PFSK-1 (cell line): Measurements from ENCODE around the gene CNTN5.

Experiments
- FOXP2 ChIP-seq: optimal IDR thresholded peaks from 2 replicates; pipeline ENCODE3; 2011; ENCODE audit warnings: borderline replicate concordance, control low read depth, inconsistent platforms; ENCODE audit not compliant: insufficient read depth; ENCODE audit errors: extremely low read length, extremely low read depth
- POLR2AphosphoS5 ChIP-seq: IDR thresholded peaks from 2 replicates; pipeline ENCODE4 v1.6.1; 2012; ENCODE audit warnings: low read depth, mild to moderate bottlenecking, control low read depth, low read length, moderate library complexity
- SIN3A ChIP-seq: IDR thresholded peaks from 2 replicates; pipeline ENCODE4 v1.6.1; 2012; ENCODE audit warnings: mild to moderate bottlenecking, low read length, moderate library complexity, borderline replicate concordance; ENCODE audit not compliant: insufficient read depth
- TAF1 ChIP-seq: IDR thresholded peaks from 2 replicates; pipeline ENCODE4 v1.6.1; 2012; ENCODE audit warnings: low read length, control low read depth, borderline replicate concordance; ENCODE audit not compliant: insufficient read depth
- TF ChIP-seq, protein P1 (sequence below), 2 experiments: IDR thresholded peaks; 2 replicates each; pipeline versions ENCODE4 v1.6.1 to v1.8.0; 2011 to 2012; ENCODE audit warnings: low read depth in 2 of 2, low read length in 2 of 2, control low read depth in 1 of 2, inconsistent platforms in 1 of 2, mild to moderate bottlenecking in 1 of 2, moderate library complexity in 1 of 2; ENCODE audit not compliant: insufficient read depth in 1 of 2

CNTN5 gene

DNA sequence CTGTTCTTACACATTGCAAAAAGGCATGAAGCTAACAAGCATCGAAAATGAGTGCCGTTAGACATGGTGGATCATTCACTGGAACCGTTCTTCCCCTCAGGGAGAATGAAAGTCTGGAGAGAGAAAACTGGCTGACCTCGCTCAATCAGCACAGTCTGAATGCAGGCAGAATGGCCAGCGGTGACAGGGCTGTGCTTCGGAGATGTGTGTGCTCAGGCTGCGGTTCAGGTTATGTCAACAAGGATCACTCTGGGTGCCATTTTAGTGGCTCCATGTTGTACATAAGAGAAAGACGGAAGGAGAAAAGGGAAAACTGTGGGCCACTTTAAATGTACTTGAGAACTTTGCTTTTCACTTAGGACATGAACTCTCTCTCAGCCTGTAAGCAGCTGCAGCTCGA, 916.6 kb downstream of the CNTN5 start:
- TF ChIP-seq FOXP2 (no peak), POLR2AphosphoS5 (no peak), TAF1 (no peak), SIN3A (no peak)
- TF ChIP-seq, protein P1, sequence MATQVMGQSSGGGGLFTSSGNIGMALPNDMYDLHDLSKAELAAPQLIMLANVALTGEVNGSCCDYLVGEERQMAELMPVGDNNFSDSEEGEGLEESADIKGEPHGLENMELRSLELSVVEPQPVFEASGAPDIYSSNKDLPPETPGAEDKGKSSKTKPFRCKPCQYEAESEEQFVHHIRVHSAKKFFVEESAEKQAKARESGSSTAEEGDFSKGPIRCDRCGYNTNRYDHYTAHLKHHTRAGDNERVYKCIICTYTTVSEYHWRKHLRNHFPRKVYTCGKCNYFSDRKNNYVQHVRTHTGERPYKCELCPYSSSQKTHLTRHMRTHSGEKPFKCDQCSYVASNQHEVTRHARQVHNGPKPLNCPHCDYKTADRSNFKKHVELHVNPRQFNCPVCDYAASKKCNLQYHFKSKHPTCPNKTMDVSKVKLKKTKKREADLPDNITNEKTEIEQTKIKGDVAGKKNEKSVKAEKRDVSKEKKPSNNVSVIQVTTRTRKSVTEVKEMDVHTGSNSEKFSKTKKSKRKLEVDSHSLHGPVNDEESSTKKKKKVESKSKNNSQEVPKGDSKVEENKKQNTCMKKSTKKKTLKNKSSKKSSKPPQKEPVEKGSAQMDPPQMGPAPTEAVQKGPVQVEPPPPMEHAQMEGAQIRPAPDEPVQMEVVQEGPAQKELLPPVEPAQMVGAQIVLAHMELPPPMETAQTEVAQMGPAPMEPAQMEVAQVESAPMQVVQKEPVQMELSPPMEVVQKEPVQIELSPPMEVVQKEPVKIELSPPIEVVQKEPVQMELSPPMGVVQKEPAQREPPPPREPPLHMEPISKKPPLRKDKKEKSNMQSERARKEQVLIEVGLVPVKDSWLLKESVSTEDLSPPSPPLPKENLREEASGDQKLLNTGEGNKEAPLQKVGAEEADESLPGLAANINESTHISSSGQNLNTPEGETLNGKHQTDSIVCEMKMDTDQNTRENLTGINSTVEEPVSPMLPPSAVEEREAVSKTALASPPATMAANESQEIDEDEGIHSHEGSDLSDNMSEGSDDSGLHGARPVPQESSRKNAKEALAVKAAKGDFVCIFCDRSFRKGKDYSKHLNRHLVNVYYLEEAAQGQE (IDR thresholded peaks at IDR 0.05; ENCODE audit: insufficient read depth in 1 of 2, low read depth in 2 of 2, low read length in 2 of 2) = no peak

DNA sequence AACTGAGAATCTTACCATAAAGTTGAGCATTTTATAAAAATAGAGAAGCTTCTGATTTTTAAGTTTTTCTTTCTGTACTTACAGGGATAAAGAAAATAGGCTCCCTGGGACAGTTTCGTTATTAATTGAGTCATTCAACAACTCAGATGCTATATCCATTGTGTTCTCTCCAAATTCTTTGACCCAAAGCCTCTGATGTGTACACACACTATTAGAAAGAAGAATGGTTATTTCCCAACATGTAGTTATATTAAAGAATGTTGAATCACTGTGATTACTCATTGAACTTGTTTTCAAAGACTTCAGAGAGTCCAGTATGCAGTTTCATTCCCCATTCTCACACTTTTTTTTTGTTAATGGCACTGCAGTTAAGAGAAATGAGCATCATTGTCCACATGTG, 932.1 kb downstream of the CNTN5 start:
- TF ChIP-seq, protein P1 (IDR thresholded peaks at IDR 0.05; ENCODE audit: insufficient read depth in 1 of 2, low read depth in 2 of 2, low read length in 2 of 2) = no peak
- TF ChIP-seq SIN3A = no peak
- TF ChIP-seq FOXP2 = no peak
- TF ChIP-seq TAF1 = no peak
- no peak for TF ChIP-seq POLR2AphosphoS5

DNA sequence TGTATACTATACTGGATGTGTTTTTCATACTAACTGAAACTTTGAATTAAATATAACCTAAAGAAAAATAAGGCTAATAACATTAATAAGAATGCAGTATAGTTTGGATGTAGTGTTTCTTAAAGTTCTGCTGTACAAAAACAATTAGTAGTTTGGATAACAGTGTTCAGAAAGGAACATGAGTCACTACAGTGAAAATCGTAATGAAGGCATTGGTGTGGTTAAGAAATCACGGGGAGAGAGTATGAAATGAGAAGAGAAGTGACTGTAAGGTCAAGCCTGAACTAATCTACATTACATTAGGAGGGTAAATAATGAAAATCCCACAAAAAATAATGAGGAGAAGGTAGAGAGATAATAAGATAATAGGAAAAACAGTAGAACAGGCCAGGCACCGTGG, 939.8 kb downstream of the CNTN5 start:
- TF ChIP-seq, protein P1 (IDR thresholded peaks at IDR 0.05; ENCODE audit: insufficient read depth in 1 of 2, low read depth in 2 of 2, low read length in 2 of 2) = no peak

DNA sequence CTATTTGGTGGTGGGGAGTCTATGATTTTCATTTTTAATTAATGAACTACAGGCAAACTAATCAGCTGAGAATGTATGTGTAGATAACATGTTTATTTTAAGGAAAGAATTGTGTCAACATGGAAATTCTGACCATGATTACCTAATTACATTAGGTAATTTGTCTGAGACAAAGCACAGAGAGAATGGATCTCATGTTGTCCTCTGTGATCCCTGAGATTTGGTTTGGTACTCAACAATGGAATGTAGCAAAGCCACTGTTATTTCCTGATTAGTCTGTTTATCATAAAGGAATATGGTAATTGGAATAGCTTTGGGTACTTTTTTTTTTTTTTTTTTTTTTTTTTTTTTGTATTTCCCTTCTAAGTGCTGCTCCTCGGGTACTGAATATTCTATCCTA, 947.6 kb downstream of the CNTN5 start:
- TF ChIP-seq SIN3A (no peak), FOXP2 (no peak), TAF1 (no peak), POLR2AphosphoS5 (no peak)
- TF ChIP-seq, protein P1 (IDR thresholded peaks at IDR 0.05; ENCODE audit: insufficient read depth in 1 of 2, low read depth in 2 of 2, low read length in 2 of 2) = no peak

DNA sequence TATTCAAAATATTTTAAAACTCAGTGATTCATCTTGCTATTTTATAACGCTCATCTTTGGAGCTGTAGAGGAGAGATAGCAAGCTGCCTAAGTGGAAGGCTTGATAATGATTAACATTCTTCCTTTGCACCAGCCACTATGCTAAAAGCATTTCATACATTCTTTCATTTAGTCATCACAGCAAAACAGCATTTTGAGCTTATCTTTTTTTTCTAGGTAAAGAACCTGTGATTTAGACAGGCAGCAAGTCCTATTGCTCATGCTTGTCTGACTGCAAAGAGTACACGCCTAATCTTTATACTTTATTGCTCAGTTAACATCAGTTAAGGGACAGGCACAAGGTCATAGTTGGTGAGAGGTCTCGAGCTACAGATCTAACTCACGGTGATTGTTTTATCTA, 953.2 kb downstream of the CNTN5 start:
- no peak for TF ChIP-seq SIN3A
- TF ChIP-seq, protein P1 (IDR thresholded peaks at IDR 0.05; ENCODE audit: insufficient read depth in 1 of 2, low read depth in 2 of 2, low read length in 2 of 2) = no peak
- no peak for TF ChIP-seq POLR2AphosphoS5
- TF ChIP-seq TAF1 = no peak
- TF ChIP-seq FOXP2 = no peak
